Esophagus muscularis mucosa (tissue), 3 donors: Measurements from ENCODE around the gene TYSND1.

Source experiments
- POLR2A ChIP-seq: fragments of 450-650 bp; IDR thresholded peaks from one replicate; pipeline ENCODE4 v1.6.1; 2017; ENCODE audit warnings: antibody characterized with exemption, moderate library complexity, mild to moderate bottlenecking, low read depth
- TF ChIP-seq, protein P1 (sequence below), 3 experiments: fragments of 200-600 bp in 2 of 3; fragments of 450-650 bp in 1 of 3; sonication (generic) in 2 of 3; IDR thresholded peaks; one replicate each; pipeline ENCODE4 v1.5.1; 2017 to 2019; ENCODE audit warnings: antibody characterized with exemption in 3 of 3, mild to moderate bottlenecking in 2 of 3, moderate library complexity in 1 of 3

GRCh38 chr10:70088308-70088698 is 58.2 kb downstream of the TYSND1 start:
- TF ChIP-seq, protein P1, sequence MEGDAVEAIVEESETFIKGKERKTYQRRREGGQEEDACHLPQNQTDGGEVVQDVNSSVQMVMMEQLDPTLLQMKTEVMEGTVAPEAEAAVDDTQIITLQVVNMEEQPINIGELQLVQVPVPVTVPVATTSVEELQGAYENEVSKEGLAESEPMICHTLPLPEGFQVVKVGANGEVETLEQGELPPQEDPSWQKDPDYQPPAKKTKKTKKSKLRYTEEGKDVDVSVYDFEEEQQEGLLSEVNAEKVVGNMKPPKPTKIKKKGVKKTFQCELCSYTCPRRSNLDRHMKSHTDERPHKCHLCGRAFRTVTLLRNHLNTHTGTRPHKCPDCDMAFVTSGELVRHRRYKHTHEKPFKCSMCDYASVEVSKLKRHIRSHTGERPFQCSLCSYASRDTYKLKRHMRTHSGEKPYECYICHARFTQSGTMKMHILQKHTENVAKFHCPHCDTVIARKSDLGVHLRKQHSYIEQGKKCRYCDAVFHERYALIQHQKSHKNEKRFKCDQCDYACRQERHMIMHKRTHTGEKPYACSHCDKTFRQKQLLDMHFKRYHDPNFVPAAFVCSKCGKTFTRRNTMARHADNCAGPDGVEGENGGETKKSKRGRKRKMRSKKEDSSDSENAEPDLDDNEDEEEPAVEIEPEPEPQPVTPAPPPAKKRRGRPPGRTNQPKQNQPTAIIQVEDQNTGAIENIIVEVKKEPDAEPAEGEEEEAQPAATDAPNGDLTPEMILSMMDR (IDR thresholded peaks at IDR 0.05): no peak
- TF ChIP-seq POLR2A: no peak
